G401 (cell line): ENCODE results near the gene PF4V1. TPM values are rescaled to one million over a fixed set of nuclear protein-coding genes. Genes with fewer than 3 reads are reported as not detected.

Experiments used
- DNase-seq: peaks from one replicate; pipeline ENCODE4 v3.0.0-alpha.2; 2015; ENCODE audit warnings: low spot score
- in situ Hi-C: cut with HindIII; loops from 2 replicates; pipeline ENCODE4 v1.10.0; 2016; ENCODE audit warnings: low sequenced_read_pairs, mixed read lengths
- total RNA-seq: library from RNA; depleted of rRNA; stranded (reverse); fragments of >200 nt; shearing (Covaris generic); gene quantifications from 2 replicates; pipeline ENCODE4 v1.2.3, GENCODE V29; 2014

Gene PF4V1
- total RNA-seq, 1 experiment from 2014 or later = not detected

DNA sequence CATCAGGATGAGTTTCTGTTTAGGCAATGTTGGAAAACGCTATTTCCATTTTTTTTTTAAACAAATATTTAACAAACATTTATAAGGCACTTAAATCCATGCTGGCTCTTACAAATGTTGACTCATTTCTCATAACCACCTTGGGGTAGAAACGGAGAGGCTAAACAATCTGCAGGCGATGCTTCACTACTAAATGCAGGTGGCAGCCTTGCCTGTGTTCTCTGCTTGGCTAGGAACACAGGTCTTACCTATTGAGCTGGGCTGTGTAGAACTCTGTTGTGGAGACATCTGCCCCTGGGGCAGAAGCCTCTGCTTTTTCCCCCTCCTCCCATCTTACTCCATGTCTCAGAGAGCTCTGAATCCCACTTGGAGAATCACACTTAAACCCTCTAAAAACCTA, 14.7 kb downstream of the PF4V1 start:
- no peak for DNase-seq
- in situ Hi-C loops = no loop called here

DNA sequence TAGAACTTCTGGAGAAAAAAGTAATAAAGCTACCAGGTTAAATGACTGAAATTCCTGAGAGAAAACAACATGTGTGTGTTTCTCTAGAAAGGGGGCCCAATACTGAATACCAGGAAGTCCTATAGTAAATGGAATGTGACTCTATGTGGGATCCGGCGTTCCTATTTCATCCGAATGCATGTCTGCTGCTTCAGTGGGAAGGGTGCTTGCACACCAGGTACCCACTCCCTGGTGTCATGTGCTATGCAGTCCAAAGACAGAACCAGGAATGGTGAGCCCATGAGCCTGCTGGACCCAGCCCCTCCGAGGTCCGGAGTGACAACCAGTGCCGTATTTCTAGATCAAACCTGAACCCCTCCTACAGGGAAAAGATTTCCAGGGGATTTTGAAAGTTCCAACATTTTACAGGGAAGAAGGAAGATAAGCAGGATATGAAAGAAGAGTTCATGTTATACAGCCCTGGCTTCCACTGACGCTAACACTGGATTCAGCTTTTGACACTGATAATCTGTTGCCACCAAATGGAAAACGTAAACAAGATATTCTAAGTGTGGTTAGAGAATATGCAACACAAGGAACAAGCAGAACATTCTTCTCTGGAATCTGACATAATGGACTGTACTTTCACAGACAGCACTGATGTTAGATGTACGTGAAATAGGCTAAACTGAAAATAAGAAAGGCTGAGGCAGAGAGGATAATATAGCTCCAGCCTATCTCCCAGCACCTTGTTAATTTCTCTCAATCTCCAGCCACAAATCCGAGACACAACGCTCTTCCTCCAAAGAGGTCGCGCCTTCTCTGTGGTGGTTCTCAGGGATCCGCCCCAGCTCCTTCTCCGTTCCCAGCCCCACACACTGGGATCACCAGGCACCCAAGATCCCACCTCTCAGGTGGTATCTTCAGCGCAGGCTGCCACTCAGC, 15.4 kb downstream of the PF4V1 start:
- in situ Hi-C loops = no loop called here
- DNase-seq = no peak

DNA sequence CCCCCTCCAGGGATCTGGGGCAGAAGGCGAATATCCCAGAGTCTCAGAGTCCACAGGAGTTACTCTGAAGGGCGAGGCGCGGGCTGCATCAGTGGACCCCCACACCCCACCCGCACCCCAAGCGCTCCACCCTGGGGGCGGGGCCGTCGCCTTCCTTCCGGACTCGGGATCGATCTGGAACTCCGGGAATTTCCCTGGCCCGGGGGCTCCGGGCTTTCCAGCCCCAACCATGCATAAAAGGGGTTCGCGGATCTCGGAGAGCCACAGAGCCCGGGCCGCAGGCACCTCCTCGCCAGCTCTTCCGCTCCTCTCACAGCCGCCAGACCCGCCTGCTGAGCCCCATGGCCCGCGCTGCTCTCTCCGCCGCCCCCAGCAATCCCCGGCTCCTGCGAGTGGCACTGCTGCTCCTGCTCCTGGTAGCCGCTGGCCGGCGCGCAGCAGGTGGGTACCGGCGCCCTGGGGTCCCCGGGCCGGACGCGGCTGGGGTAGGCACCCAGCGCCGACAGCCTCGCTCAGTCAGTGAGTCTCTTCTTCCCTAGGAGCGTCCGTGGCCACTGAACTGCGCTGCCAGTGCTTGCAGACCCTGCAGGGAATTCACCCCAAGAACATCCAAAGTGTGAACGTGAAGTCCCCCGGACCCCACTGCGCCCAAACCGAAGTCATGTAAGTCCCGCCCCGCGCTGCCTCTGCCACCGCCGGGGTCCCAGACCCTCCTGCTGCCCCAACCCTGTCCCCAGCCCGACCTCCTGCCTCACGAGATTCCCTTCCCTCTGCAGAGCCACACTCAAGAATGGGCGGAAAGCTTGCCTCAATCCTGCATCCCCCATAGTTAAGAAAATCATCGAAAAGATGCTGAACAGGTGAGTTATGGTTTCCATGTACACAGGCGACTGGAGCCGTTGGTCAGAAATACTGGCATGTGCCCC, 16.3 kb downstream of the PF4V1 start, which contains the start of gene CXCL1:
TSS of gene CXCL1 (plus strand) at position 264 of the 926 bp plus-strand sequence. CDS start at position 342, 78 bp downstream.
- in situ Hi-C loops = no loop called here
- no peak for DNase-seq

DNA sequence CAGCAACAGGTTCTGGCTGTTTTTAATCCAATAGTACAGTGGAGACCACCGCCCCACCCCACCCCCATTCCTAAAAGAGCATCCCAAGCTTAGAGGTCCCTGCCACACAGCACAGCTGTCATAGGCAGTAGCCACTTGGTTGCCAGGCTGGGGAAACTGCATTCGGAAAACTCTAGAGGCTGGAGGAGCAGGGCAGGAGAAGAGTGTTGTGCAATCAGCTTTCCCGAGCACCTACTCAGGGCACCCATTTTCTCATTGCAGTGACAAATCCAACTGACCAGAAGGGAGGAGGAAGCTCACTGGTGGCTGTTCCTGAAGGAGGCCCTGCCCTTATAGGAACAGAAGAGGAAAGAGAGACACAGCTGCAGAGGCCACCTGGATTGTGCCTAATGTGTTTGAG, 17.2 kb downstream of the PF4V1 start:
- in situ Hi-C loops = no loop called here

DNA sequence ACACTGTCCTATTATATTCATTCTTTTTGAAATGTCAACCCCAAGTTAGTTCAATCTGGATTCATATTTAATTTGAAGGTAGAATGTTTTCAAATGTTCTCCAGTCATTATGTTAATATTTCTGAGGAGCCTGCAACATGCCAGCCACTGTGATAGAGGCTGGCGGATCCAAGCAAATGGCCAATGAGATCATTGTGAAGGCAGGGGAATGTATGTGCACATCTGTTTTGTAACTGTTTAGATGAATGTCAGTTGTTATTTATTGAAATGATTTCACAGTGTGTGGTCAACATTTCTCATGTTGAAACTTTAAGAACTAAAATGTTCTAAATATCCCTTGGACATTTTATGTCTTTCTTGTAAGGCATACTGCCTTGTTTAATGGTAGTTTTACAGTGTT, 17.7 kb downstream of the PF4V1 start:
- in situ Hi-C loops = no loop called here
- no peak for DNase-seq

More for the DNA sequence above, 17.2 kb downstream of the PF4V1 start:
- DNase-seq = no peak

DNA sequence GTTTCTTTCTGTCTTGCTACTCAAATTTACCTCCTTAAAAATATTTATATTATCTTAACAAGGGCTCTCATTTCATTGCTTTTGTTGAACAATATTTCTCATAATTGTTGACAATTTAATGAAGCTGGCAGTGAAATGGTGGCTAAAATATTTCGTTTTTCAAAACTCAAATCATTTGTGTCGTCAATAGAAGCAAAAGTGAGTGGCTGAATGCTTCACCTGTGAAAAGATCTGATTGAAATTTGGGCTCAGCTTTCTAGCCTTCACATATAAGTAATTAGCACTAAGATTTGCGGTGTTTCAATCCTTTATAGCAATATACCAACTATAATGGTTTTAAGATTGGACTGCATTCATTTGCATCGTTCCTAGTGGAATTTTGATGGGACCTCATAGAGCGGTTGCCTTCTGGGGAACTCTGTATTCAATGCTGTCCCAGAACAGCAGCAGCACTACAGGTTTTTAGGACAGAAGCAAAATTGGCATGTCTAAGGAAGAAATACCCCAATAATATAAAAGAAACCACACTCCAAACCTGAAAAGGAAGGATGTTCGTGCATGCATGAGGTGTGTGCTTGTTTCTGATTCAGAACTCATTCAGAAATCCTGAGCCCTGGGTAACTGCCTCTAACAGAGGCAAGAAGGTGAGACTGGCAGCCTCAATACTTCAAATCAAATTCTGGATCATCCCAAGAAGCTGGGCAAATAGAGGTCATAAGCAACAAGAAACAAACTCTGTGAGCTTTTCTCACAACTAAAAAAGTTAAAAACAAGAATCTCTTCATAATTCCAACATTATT, 18.6 kb downstream of the PF4V1 start:
- no peak for DNase-seq
- in situ Hi-C loops = no loop called here

DNA sequence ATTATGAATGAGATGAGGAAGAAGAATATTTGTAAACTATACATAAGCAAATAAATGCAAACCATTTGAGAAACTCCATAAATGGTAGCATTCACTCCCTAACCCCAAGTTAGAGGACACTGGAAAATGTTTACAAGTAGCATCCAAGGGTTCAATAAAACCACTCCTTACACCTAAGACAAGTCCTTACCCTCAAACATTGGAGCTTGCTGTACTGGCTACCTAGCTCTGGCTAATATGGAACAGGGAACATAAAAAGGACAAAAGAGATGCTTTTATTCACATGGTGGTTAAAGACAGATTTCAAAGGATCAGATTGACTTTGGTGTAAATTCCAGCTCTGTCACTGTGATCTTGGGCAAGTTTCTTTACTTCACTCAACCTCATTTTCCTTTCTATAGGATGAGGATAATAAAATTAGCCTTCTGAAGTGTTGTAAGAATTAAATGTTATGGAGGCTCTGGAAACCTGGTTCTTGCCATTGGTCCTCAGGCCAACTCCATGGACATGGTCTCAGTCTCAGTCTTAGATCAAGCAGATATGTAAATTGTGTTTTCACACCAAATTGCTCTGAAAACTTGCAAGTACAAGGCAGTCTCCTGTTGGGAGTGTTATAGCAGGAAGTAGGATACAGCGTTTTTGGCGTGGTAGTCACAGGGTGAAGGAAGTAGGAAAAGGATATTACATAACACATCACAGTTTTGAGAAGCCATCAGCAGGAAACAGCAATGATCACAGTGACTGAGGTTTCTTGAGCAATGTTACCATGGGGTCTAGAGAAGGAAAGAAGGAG, 19.4 kb downstream of the PF4V1 start:
- DNase-seq = no peak
- in situ Hi-C loops = no loop called here

DNA sequence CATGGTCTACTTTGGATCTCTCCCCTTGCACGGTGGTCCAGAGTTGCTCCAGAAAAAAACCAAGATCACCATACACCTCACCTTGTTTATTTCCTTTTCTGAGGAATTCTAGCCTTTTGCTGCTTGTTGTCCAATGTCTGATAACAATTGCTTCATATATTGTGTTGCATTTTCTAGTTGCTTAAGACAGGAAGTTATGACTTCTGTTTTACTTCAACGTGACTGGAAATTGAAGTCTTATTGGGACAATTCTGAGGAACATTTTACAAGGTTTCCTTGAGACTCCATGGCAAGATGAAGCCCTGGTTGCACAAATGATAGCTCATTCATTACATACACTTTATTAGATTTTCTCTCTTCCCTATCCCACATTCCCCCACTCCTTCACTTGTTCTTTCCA, 21.3 kb downstream of the PF4V1 start:
- no peak for DNase-seq
- in situ Hi-C loops = no loop called here

DNA sequence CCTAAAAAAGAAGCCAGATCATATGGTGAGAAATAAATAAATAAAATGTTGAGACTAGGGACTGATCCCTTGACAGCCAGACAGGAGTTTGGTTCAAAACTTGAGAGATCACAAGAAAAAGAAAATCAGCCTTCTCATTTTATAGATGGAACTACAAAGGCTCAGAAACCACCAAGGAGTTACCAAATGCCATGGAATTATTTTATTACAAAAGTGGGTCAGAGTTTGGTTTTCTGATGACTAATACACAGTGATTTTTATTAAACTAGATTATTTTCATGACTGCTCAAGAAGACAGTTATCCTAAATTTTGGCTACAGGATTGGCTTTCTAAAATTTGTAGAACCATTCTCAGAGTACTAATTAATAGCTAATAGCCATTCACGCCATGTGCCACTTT, 22.3 kb downstream of the PF4V1 start:
- no peak for DNase-seq
- in situ Hi-C loops = no loop called here

DNA sequence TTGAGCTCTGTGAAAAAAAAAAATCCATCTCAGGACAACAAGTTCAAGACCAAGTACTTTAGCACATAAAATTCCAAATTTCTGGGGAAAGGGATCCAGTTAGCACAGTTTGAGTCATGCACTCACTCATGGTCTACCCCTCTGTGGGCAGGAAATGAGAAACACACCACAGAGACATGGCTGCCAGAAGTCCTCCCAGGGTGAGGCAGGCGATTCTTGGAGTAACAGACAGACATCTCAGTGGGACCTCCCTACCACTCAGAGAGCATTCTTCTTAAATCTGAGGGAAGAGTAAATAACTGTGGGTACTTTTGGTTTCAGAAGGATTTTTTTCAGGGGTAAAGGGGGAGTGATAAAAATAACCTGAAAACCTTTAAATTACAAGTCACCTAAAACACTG, 30.2 kb downstream of the PF4V1 start:
- in situ Hi-C loops = no loop called here
- no peak for DNase-seq

DNA sequence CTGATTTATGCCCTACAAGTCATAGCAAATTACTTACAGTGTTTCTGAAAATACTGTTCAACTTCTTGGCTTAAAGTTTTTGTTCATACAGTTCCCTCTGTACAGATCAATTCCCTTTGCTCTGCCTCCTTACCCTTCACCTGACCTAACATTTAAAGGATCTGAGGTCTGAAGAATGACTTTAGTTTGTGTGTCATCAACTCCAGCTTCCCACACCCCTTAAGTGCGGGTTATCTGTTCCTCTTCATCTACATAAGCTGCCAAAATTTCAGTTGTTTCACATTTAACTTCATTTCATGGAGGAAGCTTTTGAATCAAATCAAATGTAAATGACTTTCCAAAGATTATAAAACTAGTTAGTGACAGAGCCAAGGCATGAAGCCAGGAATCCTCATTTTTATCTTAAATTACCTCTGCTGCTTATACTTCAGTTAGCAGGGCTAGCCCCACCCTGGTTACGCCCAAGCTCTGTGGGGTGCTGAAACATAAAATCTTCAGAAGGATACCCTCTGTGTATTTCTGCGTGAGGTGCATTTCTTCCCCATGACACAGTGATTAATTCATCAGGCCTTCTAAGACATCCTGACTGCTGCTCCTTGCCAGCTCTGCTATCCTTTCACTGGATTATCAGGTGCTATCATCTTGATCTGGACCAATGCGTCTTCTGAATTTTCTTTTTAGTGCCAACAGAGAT, 32.6 kb downstream of the PF4V1 start:
- in situ Hi-C loops = no loop called here
- DNase-seq = no peak

DNA sequence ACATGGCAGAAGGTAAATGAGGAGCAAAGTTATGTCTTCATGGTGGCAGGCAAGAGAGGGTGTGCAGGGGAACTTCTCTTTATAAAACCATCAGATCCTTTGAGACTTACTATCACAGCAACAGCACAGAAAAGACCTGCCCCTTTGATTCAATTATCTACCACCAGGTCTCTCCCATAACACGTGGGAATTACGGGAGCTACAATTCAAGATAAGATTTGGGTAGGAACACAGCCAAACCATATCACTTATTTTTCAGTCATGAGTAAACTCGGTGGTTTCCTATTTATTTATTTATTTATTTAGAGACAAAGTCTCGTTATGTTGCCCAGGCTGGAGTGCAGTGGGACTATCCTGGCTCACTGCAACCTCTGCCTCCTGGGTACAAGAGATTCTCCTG, 38.2 kb downstream of the PF4V1 start:
- DNase-seq = no peak
- in situ Hi-C loops = no loop called here

DNA sequence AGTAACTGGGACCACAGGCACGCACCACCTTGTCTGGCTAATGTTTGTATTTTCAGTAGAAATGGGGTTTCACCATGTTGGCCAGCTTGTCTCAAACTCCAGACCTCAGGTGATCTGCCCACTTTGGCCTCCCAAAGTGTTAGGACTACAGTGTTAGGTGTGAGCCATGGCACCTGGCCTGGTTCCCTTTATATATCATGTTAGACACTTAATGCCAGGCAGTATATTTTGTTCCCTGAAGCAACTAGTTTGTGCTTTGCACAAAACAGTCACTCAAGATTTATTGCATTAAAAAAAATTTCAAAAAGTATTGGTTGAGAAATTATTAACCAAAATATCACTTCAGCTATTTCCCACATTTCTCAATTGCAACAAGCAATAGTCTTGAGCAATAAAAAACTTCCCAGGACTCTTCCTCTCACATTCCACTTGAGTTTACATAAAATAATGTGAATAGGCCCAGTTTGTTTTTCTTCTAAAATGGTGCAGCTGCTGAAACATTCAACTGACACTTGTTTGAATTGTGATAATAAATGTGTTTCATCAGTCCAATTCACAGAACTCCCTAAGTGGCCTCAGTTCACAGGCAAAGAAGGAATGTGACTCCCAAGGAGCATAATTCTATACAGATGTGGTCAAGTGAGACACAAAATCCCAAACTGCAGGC, 38.8 kb downstream of the PF4V1 start:
- no peak for DNase-seq
- in situ Hi-C loops = no loop called here

DNA sequence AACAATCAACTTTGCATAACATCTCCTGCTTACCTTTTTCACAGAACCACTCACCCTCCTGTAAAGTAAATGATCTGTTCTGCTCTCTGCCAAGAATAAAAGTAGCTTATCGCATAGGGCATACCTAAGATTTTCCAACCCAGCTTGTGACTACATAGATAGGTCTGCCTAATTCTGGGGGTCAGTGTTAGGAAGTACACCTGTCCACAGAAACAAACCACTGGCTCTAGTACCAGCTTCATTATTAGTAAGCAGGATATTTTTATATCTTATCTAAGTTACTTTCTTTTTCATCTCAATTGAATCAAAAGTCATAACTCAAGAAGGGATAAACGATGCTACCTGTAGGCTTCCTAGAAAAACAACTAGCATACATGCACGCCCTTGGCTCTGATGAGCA, 39.9 kb downstream of the PF4V1 start:
- in situ Hi-C loops = no loop called here
- DNase-seq = no peak

DNA sequence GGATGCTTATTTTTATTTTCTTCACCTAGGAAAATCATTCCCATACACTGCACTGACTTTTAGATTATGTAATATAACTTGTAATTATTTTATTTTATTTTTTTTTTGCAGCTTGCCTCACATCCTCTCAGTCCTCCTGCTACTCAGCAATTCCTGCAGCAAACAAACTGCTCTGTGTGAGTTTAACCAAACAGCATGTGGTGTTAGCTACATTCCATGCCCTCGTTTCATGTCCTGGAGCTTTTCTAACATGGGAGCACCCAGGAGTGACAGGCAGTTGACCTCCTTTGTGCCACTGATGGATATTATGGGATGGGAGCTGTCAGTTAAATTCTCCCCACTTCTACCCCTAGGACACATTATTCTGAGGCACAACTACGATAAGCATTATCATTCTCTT, 40.9 kb downstream of the PF4V1 start:
- DNase-seq = no peak
- in situ Hi-C loops = no loop called here

DNA sequence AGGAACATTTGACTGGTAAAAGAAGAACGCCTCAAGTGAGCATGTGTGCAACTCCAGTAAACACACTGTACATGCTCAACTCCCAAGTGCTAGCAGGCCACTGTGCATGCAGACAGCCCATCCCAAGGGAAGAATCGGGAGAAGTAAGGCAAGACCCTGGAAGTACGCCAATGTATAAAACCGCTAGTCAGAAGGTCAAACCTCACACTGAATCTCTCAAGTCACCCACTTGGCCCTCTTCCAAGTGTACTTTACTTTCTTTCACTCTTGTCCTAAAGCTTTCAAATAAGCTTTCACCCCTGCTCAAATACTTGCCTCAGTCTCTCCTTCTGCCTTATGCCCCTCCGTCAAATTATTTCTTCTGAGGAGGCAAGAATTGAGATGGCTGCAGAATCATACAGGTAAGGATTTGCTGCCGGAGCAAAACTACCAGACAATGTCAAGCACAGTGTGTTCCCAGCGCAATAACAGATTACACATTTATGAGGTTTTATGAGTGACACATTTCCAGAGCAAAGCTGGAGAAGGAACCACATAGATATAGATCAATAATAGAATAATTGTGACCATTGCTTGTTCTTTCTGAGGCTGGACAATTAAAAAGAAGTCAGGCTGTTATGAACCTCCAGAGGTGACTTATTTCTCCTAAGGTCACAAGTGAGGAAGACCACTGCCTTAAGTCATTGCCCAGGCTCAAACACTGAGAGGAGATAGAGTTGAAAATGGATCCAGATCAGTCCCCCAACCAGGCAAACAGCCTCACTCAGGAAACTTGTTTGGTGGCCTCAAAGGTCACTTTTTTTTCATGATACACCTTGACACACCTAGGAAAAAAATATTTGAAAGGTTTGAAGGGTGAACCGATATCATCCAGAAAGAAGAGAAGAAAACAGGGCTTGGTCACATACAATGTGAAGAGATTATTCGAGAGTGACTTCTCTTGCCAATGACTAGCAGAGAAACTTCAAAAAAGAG, 42.4 kb downstream of the PF4V1 start:
- no peak for DNase-seq
- in situ Hi-C loops = no loop called here
